OCI-LY1 (cell line): ENCODE data around the gene CRYBG2.

ENCODE experiments used
- H2AFZ ChIP-seq: fragments of 200-600 bp; sonication (generic), shearing (Covaris generic); 2 replicates; pipeline ENCODE4 v1.6.0; 2014; ENCODE audit warnings: antibody characterized with exemption, mild to moderate bottlenecking, low read length
- H3F3A ChIP-seq: fragments of 200-600 bp; sonication (generic), shearing (Covaris generic); 2 replicates; pipeline ENCODE4 v1.6.0; 2014; ENCODE audit warnings: mild to moderate bottlenecking, antibody characterized with exemption, low read length, moderate library complexity; ENCODE audit not compliant: insufficient read depth
- H3K27ac ChIP-seq: fragments of 200-600 bp; sonication (generic); 2 replicates; pipeline ENCODE4 v1.5.1; 2014; ENCODE audit warnings: low read length, mixed run types, mild to moderate bottlenecking, low read depth; ENCODE audit not compliant: poor library complexity, severe bottlenecking
- H3K27me3 ChIP-seq: fragments of 200-600 bp; sonication (generic); 2 replicates; pipeline ENCODE4 v1.6.0; 2014; ENCODE audit warnings: antibody characterized with exemption, mild to moderate bottlenecking, low read length, moderate library complexity; ENCODE audit not compliant: insufficient read depth
- H3K36me3 ChIP-seq: fragments of 200-600 bp; sonication (generic); 2 replicates; pipeline ENCODE4 v1.6.1; 2014; ENCODE audit warnings: mild to moderate bottlenecking, antibody characterized with exemption, low read length, moderate library complexity, mixed read lengths; ENCODE audit not compliant: insufficient read depth
- H3K4me1 ChIP-seq: fragments of 200-600 bp; sonication (generic); 2 replicates; pipeline ENCODE4 v1.5.1; 2014; ENCODE audit warnings: mild to moderate bottlenecking, low read length, moderate library complexity; ENCODE audit not compliant: insufficient read depth, severe bottlenecking
- H3K4me2 ChIP-seq: fragments of 200-600 bp; sonication (generic), shearing (Covaris generic); 2 replicates; pipeline ENCODE4 v1.6.1; 2014; ENCODE audit warnings: low read length
- H3K4me3 ChIP-seq: fragments of 200-600 bp; sonication (generic); 2 replicates; pipeline ENCODE4 v1.5.1; 2014; ENCODE audit warnings: low read length, low read depth, mild to moderate bottlenecking, mixed read lengths; ENCODE audit not compliant: poor library complexity, severe bottlenecking
- H3K79me2 ChIP-seq: fragments of 200-600 bp; shearing (Covaris generic); 2 replicates; pipeline ENCODE4 v1.6.1; 2016; ENCODE audit warnings: mixed run types, low read length, mixed read lengths; ENCODE audit not compliant: insufficient read depth
- H3K9ac ChIP-seq: fragments of 200-600 bp; sonication (generic), shearing (Covaris generic); 2 replicates; pipeline ENCODE4 v1.6.1; 2014; ENCODE audit warnings: mild to moderate bottlenecking, low read length, mixed read lengths
- H3K9me2 ChIP-seq: fragments of 200-600 bp; sonication (generic), shearing (Covaris generic); 2 replicates; pipeline ENCODE4 v1.6.1; 2014; ENCODE audit warnings: low read depth, mild to moderate bottlenecking, low read length, mixed read lengths
- H3K9me3 ChIP-seq: fragments of 200-600 bp; shearing (Covaris generic); 2 replicates; pipeline ENCODE4 v1.6.1; 2014; ENCODE audit warnings: low read length, mixed read lengths
- H4K20me1 ChIP-seq: fragments of 200-600 bp; sonication (generic), shearing (Covaris generic); 2 replicates; pipeline ENCODE4 v1.6.0; 2016; ENCODE audit warnings: mild to moderate bottlenecking, low read length; ENCODE audit not compliant: insufficient read depth
- CTCF ChIP-seq: fragments of 200-600 bp; sonication (generic), shearing (Covaris generic); IDR thresholded peaks from 2 replicates; pipeline ENCODE4 v1.5.1; 2017; ENCODE audit warnings: mild to moderate bottlenecking, antibody characterized with exemption, low read length, moderate library complexity, mixed read lengths
- EZH2 ChIP-seq: fragments of 200-600 bp; sonication (generic), shearing (Covaris generic); IDR thresholded peaks from 2 replicates; pipeline ENCODE4 v1.8.0; 2017; ENCODE audit warnings: borderline replicate concordance, mixed run types, mild to moderate bottlenecking, antibody characterized with exemption, low read length, moderate library complexity, mixed read lengths

Gene CRYBG2

GRCh38 chr1:26281091-26281958 is 72.6 kb downstream of the CRYBG2 start:
- no peaks in the 10 kb centered on the region for H3K9me3 ChIP-seq
- peak overlapping the region; percentile 89 for H3K4me3 ChIP-seq
- H3K27me3 ChIP-seq, result no peaks in the 10 kb centered on the region
- no peaks in the 10 kb centered on the region for H3K79me2 ChIP-seq
- TF ChIP-seq CTCF, result no peak
- TF ChIP-seq EZH2, result no peak
- peak overlapping the region; percentile 56 for H3K27ac ChIP-seq
- H3K4me1 ChIP-seq, result peaks cover 60% of the 10 kb centered on the region
- no peaks in the 10 kb centered on the region for H4K20me1 ChIP-seq
- 0 out of 2 replicates have a peak, but pooled peaks cover 7% of the 10 kb centered on the region for H3F3A ChIP-seq
- peak overlapping the region; percentile 100; the same call in 1 of the 2 replicates for H3K4me2 ChIP-seq
- no peak overlapping the region; the same call in 1 of the 2 replicates for H3K9ac ChIP-seq
- H2AFZ ChIP-seq, result no peak overlapping the region
- H3K36me3 ChIP-seq, result peaks cover 40% of the 10 kb centered on the region
- H3K9me2 ChIP-seq, result no peaks in the 10 kb centered on the region

- TF ChIP-seq EZH2, result no peak
- no peak for TF ChIP-seq CTCF
- Histone ChIP-seq H3K4me1 (peaks cover 52% of the 10 kb centered on the region), H3K4me3 (peak overlapping the region; percentile 89), H3K36me3 (peaks cover 48% of the 10 kb centered on the region), H3K79me2 (no peaks in the 10 kb centered on the region), H3K9me3 (no peaks in the 10 kb centered on the region), H3K27me3 (no peaks in the 10 kb centered on the region), H3K9ac (peak overlapping the region; percentile 95), H3K27ac (peak overlapping the region; percentile 85), H4K20me1 (no peaks in the 10 kb centered on the region), H3F3A (0 out of 2 replicates have a peak, but pooled peaks cover 7% of the 10 kb centered on the region), H3K9me2 (no peaks in the 10 kb centered on the region), H3K4me2 (peak overlapping the region; percentile 100), H2AFZ (no peak overlapping the region)
Measured at GRCh38 chr1:26280333-26281042, 73.4 kb downstream of the CRYBG2 start.

GRCh38 chr1:26279456-26280332 is 74.2 kb downstream of the CRYBG2 start, which contains the start of gene SH3BGRL3:
TSS of gene SH3BGRL3 (plus strand) at chr1:26280086. CDS start at chr1:26280156, 70 bp downstream.
- Histone ChIP-seq H3K9me3 (no peaks in the 10 kb centered on the region), H3K4me3 (peak within 1 kb of the TSS; percentile 89), H2AFZ (no peak within 1 kb of the TSS), H3K36me3 (peaks cover 54% of the 10 kb centered on the region), H3F3A (0 out of 2 replicates have a peak, but pooled peaks cover 7% of the 10 kb centered on the region), H3K4me1 (peaks cover 44% of the 10 kb centered on the region), H3K4me2 (peak within 1 kb of the TSS; percentile 100), H3K9ac (peak within 1 kb of the TSS; percentile 95), H3K27me3 (no peaks in the 10 kb centered on the region), H3K79me2 (no peaks in the 10 kb centered on the region), H3K9me2 (no peaks in the 10 kb centered on the region), H3K27ac (peak within 1 kb of the TSS; percentile 85), H4K20me1 (no peaks in the 10 kb centered on the region)
- TF ChIP-seq EZH2 (no peak), CTCF (peak; percentile 46; the same call in 1 of the 2 replicates)
